Subcutaneous abdominal adipose tissue (tissue), 5 donors: ENCODE data around the gene NR6A1.

Experiments
- H3K27ac ChIP-seq: one replicate; pipeline ENCODE4 v1.7.0; 2013; ENCODE audit warnings: low read depth, mild to moderate bottlenecking, inconsistent platforms, low read length, moderate library complexity
- H3K27me3 ChIP-seq, 5 donors: one replicate each; pipeline ENCODE4 v1.7.0; 2013; ENCODE audit warnings: low read length in 5 of 5, inconsistent platforms in 1 of 5; ENCODE audit not compliant: control insufficient read depth in 5 of 5, insufficient read depth in 4 of 5
- H3K36me3 ChIP-seq, 5 donors: one replicate each; pipeline ENCODE4 v1.7.0; 2013; ENCODE audit warnings: low read length in 5 of 5; ENCODE audit not compliant: control insufficient read depth in 5 of 5, insufficient read depth in 5 of 5
- H3K4me1 ChIP-seq, 5 donors: one replicate each; pipeline ENCODE4 v1.7.0; 2013; ENCODE audit warnings: low read length in 5 of 5, mild to moderate bottlenecking in 3 of 5, moderate library complexity in 1 of 5; ENCODE audit not compliant: control insufficient read depth in 5 of 5, insufficient read depth in 5 of 5
- H3K4me3 ChIP-seq, 5 donors: one replicate each; pipeline ENCODE4 v1.7.0; 2013; ENCODE audit warnings: low read length in 5 of 5, low read depth in 1 of 5
- H3K9ac ChIP-seq, 5 donors: one replicate each; pipeline ENCODE4 v1.7.0; 2013; ENCODE audit warnings: low read length in 5 of 5, mild to moderate bottlenecking in 4 of 5, moderate library complexity in 3 of 5
- H3K9me3 ChIP-seq, 5 donors: one replicate each; pipeline ENCODE4 v1.7.0; 2013; ENCODE audit warnings: low read length in 5 of 5; ENCODE audit not compliant: control insufficient read depth in 5 of 5
- donor health status: healthy.
- donor health status: healthy.
- donor health status: healthy.
- donor health status: healthy.
- donor health status: healthy.

NR6A1 gene

DNA sequence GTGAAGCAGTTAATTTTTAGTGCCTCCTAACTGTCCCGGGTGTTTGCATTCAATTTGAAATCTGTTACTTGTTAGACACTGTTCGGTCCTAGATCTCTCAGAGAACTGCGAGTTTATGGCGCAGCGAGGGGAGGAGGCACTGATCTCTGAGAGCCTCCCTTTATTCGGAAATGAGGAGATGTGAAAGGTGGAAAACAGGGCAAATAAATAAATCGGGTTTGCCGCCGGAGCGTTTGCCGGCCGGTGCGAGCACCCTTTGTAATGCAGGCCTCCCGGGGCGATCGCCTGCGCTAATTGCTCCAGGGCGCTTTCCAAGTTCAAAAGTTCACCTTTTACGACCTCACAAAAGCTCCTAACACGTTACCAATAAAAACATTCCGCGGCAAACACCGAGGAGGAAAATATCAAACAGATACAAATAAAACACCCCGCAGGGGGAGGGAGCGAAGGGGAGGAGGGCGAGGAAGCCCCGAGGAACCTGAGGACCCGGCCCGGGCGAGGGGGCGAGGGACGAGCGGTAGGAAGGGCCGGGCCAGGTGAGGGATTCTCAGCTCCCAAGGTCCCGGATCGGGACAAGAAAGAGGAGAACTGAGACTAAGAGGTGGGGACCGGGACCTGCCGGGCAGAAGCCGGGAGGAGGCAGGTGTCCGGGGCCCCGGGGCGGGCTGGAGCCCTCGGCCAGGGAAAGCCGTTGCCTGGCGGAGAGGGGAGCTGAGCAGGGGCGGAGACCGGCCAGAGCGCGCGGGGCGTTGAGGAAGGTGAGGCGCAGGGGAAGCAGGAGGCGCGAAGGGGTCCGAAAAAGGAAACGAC is 1.4 kb downstream of the NR6A1 start:
- Histone ChIP-seq H3K36me3 (no peaks in the 10 kb centered on the region), H3K9ac (peak overlapping the region in 3 of 5 donors; percentile 2 to 63 (median 28)), H3K27me3 (peaks cover 8 to 40% (median 18%) of the 10 kb centered on the region in 5 donors), H3K9me3 (no peaks in the 10 kb centered on the region), H3K4me1 (peaks cover 0 to 33% (median 27%) of the 10 kb centered on the region in 5 donors), H3K4me3 (peak overlapping the region; percentile 43 to 80 (median 73)), H3K27ac (no peak overlapping the region)

DNA sequence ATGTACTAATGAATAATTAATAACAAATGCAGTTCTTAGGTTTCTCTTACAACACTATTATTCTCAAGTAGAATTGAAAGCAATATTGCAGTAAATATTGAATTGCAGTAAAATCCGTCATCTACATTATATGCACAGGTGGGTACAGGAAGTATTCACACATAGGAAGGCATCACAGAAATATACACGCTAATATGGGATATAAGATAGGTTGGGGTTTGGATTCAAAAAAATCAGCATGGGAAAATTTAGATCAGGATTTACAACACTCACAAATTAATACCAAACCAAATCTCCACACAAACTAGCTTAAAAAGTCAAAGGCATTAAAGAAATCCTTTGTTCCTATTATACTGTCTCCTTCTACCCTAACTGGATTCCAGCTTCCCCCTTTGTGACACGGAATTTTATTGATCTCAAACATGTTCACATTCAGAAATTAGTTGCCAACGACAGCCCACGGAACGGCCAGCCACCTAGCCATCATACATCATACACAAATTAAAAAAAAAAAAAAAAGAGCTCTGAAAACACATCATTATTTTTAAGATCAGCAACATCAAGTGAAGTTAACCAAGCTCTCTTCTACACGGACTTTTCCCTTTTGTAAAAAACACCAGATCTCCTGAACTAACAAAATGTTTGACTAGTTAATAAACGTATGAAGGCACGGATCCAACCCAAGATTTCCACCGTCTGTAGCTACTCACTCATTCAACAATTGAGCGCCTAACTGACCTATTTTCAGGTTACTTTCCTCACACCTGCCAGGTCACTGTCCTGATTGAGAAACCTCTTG is 2.2 kb downstream of the NR6A1 start:
- peaks cover 8 to 40% (median 18%) of the 10 kb centered on the region in 5 donors for H3K27me3 ChIP-seq
- H3K36me3 ChIP-seq, result no peaks in the 10 kb centered on the region
- H3K27ac ChIP-seq, result no peak overlapping the region
- H3K4me3 ChIP-seq, result peak overlapping the region in 1 of 5 donors; percentile 80
- no peaks in the 10 kb centered on the region for H3K9me3 ChIP-seq
- peaks cover 0 to 30% (median 26%) of the 10 kb centered on the region in 5 donors for H3K4me1 ChIP-seq
- no peak overlapping the region for H3K9ac ChIP-seq

DNA sequence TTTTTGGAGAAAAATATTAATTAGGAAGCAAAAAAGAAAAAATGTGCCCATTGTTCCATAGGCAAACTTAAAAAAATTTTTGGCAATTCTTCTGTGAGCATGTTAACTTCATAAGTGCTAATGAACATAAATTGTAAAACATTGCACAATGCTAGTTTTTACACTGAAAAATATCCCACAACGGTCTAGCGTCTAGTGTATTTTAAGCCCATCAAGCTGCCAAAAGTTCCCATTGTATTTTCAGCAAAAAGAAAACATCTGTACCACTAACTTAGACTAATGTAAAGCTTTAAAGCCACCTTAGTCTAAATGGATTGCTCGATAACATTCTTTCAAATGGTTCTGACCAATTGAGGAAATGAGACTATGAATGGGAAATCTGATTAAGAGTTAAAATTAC is 2.8 kb downstream of the NR6A1 start:
- Histone ChIP-seq H3K9me3 (no peaks in the 10 kb centered on the region), H3K27ac (no peak overlapping the region), H3K36me3 (no peaks in the 10 kb centered on the region), H3K4me3 (no peak overlapping the region), H3K9ac (no peak overlapping the region), H3K27me3 (peaks cover 8 to 44% (median 20%) of the 10 kb centered on the region in 5 donors), H3K4me1 (peaks cover 0 to 30% (median 26%) of the 10 kb centered on the region in 5 donors)

DNA sequence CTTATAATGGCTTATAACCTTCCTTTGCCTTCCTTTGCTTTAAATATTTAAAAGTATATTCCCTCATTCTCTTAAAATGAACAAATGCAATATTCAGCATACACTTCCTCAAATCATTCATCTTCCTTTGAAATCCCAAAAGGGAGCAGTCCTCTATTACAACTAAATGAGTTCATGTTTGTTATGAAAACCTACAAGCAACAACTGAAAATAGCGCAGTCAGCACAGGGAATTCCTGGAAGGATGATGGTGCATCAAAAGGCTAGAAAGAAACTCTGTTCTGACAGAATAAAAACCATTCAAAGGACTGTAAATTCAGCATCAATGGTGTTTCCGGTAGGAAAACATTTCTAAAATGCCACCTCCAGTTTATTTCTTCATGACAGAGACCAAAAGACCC is 3.3 kb downstream of the NR6A1 start:
- Histone ChIP-seq H3K9me3 (no peaks in the 10 kb centered on the region), H3K27me3 (peaks cover 8 to 47% (median 20%) of the 10 kb centered on the region in 5 donors), H3K4me3 (no peak overlapping the region), H3K9ac (no peak overlapping the region), H3K4me1 (peaks cover 0 to 30% (median 26%) of the 10 kb centered on the region in 5 donors), H3K27ac (no peak overlapping the region), H3K36me3 (no peaks in the 10 kb centered on the region)

DNA sequence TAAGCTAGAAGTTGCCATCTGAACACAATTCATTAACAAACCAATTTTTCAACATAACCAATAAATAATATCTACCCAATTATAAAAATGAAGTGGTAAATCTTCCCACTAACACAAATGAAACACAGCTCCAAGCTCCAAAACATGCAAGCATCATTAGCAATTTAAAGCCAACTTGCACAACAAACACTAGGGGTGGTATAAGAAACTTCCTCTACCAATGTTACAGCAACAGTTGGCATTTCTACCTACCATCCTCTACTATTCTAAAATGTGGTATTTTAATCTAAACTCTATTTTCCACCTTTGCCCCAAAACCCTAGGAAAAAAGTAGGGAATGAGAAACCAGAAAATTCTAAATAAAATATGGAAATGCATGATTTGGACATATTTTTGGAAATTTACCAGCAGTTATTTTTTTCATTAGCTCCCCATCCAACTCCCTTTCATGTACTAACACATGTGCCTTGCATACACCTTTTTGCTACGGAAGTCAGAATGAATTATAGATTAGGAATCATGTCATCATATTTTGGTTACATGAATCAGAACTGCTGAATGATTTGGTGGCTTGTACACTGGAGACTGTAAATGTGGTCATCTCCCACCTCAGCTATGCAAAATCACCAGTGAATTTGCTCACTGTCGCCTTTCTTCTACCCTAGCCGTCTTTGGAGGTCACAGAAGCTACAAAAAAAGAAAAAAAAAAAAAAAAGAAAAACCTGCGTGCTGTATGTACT is 4.1 kb downstream of the NR6A1 start:
- H3K4me3 ChIP-seq, result no peak overlapping the region
- no peak overlapping the region for H3K9ac ChIP-seq
- H3K36me3 ChIP-seq, result no peaks in the 10 kb centered on the region
- peaks cover 0 to 27% (median 24%) of the 10 kb centered on the region in 5 donors for H3K4me1 ChIP-seq
- peaks cover 8 to 52% (median 23%) of the 10 kb centered on the region in 5 donors for H3K27me3 ChIP-seq
- H3K27ac ChIP-seq, result no peak overlapping the region
- H3K9me3 ChIP-seq, result no peaks in the 10 kb centered on the region

DNA sequence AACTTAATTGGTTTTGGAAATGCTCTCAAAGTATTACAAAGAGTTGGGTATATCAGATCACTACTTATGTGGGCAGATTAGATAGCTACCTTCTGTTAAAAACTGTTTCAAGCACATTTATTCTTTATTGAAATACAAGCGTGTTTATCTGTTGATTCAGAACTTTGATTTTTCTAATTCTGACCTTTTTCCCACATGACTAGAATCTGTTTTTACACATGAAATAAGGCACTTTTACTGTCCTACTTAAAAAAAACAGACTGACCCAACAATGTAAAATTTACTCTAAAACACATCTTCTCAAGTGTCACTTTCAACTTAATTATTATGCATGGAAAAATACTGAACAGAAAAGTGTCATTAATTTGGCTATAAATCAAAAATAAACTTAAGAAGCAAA is 4.8 kb downstream of the NR6A1 start:
- Histone ChIP-seq H3K4me3 (no peak overlapping the region), H3K9me3 (no peaks in the 10 kb centered on the region), H3K36me3 (no peaks in the 10 kb centered on the region), H3K4me1 (peaks cover 0 to 20% (median 17%) of the 10 kb centered on the region in 5 donors), H3K27ac (no peak overlapping the region), H3K27me3 (peaks cover 8 to 57% (median 23%) of the 10 kb centered on the region in 5 donors), H3K9ac (no peak overlapping the region)

DNA sequence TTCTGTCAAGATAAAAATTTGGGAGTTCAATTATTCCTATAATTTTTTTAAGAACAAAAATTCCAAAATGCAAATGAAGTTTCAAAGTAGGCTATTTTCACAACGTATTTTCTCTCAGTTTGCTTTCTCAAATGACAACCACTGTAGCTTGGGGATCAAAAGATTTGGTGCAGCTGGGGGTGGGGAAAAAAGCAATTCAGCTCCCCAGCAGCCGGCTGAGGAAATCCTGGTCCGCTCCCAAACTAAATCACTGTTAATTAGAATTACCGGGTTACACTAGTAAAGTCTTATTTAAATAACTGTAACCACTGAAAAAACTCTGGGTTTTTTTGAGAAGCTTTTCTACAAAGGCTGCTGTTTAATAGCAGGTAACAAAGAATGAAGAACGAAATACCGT is 5.7 kb downstream of the NR6A1 start:
- Histone ChIP-seq H3K4me1 (peaks cover 0 to 13% (median 11%) of the 10 kb centered on the region in 5 donors), H3K27me3 (peaks cover 12 to 62% (median 23%) of the 10 kb centered on the region in 5 donors)

DNA sequence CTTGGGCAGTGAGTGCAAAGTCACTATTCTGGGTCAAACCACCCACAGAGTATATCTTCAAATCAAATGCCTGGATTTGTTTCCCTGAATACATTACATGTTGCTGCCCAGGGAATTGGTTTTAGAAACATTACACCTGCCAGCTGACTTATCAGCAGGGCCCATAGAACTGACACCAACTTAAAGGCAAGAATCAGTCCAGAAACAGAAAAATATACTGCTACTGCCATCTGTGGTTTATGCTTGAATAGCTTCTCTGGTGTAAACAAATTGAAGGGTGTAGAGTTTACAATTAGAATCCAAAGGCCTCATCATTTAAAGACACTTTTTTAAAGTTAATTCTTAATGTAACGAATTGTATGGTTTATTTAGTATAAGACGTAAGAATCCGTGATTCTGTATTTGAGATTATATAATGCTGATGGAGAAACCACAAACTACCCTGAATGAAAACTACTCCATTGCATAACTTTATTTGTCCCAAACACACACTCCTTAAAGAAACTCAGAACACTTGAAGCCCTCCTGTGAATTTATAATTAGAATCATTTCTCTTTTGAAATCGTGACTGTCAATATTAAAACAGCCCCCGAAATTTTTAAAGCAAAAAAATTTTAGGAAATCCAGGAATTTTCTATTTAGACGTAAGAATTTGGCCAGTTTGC is 6.2 kb downstream of the NR6A1 start:
- Histone ChIP-seq H3K4me1 (peaks cover 0 to 7% (median 5%) of the 10 kb centered on the region in 5 donors), H3K36me3 (no peaks in the 10 kb centered on the region), H3K9me3 (no peaks in the 10 kb centered on the region), H3K9ac (no peak overlapping the region), H3K27ac (no peak overlapping the region), H3K4me3 (no peak overlapping the region), H3K27me3 (peaks cover 8 to 57% (median 18%) of the 10 kb centered on the region in 5 donors)

More for the DNA sequence above, 5.7 kb downstream of the NR6A1 start:
- H3K9me3 ChIP-seq, result no peaks in the 10 kb centered on the region
- H3K36me3 ChIP-seq, result no peaks in the 10 kb centered on the region
- H3K9ac ChIP-seq, result no peak overlapping the region
- H3K4me3 ChIP-seq, result no peak overlapping the region
- H3K27ac ChIP-seq, result no peak overlapping the region

DNA sequence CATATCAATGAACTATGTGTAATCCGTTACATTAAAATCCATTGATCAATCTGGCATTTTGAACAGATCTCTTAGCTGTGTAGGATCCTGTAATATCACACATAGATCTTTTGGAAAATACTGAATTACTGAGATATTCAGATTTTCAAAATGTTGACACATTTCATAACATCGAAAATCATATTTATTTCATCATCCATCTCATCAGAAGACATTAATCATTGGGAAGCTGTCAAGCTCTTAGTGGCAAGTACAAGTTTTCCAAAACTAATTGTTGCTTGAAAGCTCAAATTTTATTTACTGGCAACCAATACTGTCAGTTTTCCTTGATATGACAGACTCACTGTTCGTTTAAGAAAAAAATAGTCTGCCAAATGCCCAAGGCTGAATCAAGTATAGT is 8.5 kb downstream of the NR6A1 start:
- Histone ChIP-seq H3K9me3 (no peaks in the 10 kb centered on the region), H3K27ac (no peak overlapping the region), H3K27me3 (peaks cover 4 to 46% (median 16%) of the 10 kb centered on the region in 5 donors), H3K4me3 (no peak overlapping the region), H3K9ac (no peak overlapping the region), H3K4me1 (no peaks in the 10 kb centered on the region), H3K36me3 (no peaks in the 10 kb centered on the region)
